ENCODE data around the gene TNPO2.
"Not testable (repeated sequence)": the region's sequence is repeated elsewhere in the genome, so short reads cannot be mapped to it uniquely, and the experiment has no call there.

Gene TNPO2

DNA sequence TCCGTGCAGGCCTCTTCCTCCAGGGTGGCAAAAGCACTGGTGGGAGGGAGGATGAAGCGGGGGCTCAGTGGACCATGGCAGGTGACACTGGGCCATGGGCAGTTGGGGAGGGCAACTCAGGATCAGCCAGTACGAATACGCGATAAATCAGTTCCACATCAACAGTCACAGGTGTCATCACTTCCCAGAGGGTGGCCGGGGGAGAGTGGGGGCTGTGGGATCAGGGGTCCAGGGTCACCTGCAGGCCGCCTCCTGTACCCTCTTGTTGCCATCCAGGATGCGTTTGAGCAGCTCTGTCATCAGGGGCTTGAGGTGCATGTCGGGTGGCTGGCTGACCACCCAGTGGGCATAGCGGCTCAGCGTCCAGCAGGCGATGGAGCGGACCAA is 17.4 kb downstream of the TNPO2 start:
- TF ChIP-seq, protein P1, sequence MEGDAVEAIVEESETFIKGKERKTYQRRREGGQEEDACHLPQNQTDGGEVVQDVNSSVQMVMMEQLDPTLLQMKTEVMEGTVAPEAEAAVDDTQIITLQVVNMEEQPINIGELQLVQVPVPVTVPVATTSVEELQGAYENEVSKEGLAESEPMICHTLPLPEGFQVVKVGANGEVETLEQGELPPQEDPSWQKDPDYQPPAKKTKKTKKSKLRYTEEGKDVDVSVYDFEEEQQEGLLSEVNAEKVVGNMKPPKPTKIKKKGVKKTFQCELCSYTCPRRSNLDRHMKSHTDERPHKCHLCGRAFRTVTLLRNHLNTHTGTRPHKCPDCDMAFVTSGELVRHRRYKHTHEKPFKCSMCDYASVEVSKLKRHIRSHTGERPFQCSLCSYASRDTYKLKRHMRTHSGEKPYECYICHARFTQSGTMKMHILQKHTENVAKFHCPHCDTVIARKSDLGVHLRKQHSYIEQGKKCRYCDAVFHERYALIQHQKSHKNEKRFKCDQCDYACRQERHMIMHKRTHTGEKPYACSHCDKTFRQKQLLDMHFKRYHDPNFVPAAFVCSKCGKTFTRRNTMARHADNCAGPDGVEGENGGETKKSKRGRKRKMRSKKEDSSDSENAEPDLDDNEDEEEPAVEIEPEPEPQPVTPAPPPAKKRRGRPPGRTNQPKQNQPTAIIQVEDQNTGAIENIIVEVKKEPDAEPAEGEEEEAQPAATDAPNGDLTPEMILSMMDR (IDR thresholded peaks at IDR 0.05; ENCODE audit: control insufficient read depth, extremely low read depth, insufficient read depth) = no peak
- DNase-seq (ENCODE audit: low read depth) = no peak

DNA sequence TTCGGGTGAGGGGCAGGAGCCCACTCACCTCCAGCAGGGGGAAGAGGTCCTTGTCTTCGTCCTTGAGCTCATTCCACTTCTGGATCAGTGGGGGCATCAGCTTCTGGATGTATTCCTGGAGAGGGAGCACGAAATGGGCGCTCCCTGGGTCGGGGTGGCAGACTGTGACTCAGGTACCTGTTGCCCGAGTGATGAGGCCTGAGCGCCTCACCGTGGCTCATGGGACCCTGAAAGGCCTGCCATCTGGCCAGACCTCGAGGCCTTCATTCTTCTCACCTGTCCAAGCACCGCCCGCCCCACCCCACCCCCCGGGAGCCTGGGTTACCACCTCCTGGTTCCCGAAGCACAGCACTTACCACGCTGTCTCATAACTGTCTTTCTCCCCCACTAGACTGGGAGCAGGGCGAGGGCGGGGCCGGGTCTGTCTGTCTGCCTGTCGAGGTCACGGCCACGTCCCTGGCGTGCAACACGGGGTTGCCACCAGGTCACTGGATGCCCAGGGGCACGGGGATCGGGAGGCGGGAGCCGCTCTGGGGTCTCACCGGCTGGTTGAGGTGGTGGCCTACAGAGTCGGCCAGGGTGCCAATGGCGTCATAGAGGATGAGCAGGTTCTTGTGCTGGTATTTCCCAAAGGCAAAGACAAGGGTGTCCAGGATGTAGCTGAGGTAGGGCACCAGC is 17.9 kb downstream of the TNPO2 start:
- DNase-seq (ENCODE audit: low read depth) = no peak
- H3K4me3 ChIP-seq (ENCODE audit: low read depth, low read length) = no peak overlapping the region
- TF ChIP-seq, protein P1 (IDR thresholded peaks at IDR 0.05; ENCODE audit: control insufficient read depth, extremely low read depth, insufficient read depth) = no peak

More for the DNA sequence above, 17.4 kb downstream of the TNPO2 start:
- H3K4me3 ChIP-seq (ENCODE audit: low read depth, low read length) = no peak overlapping the region

- TF ChIP-seq, protein P1 (IDR thresholded peaks at IDR 0.05; ENCODE audit: control insufficient read depth, extremely low read depth, insufficient read depth) = no peak
- H3K4me3 ChIP-seq (ENCODE audit: low read depth, low read length) = no peak overlapping the region
- DNase-seq (ENCODE audit: low read depth) = no peak
Observed at GRCh38 chr19:12705169-12705568, 18.6 kb downstream of the TNPO2 start.

- DNase-seq (ENCODE audit: low read depth) = no peak
- TF ChIP-seq, protein P1 (IDR thresholded peaks at IDR 0.05; ENCODE audit: control insufficient read depth, extremely low read depth, insufficient read depth) = no peak
- no peak overlapping the region for H3K4me3 ChIP-seq (ENCODE audit: low read depth, low read length)
Observed at GRCh38 chr19:12703046-12703445, 20.7 kb downstream of the TNPO2 start.

- DNase-seq (ENCODE audit: low read depth) = no peak
- no peak overlapping the region for H3K4me3 ChIP-seq (ENCODE audit: low read depth, low read length)
- TF ChIP-seq, protein P1 (IDR thresholded peaks at IDR 0.05; ENCODE audit: control insufficient read depth, extremely low read depth, insufficient read depth) = no peak
Observed at GRCh38 chr19:12701596-12702282, 22.0 kb downstream of the TNPO2 start.

DNA sequence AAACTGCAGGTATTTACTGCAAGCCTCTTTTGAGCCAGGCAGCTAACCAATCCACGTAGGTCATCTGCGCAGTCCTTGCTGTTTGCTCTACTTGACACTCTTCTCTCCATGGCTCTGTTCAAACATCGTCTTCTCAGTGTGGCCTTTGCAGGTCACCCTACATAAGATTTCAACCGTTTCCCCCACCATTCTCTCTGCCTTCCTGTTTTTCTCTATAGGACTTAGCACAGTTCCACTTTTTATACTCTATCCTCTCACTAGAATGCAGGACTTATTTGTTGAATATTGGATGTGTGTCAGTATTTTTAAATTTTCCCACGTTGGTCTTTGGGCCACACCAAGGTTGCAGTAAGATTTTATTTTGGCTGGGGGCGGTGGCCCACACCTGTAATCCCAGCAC is 25.6 kb downstream of the TNPO2 start:
- TF ChIP-seq, protein P1 (IDR thresholded peaks at IDR 0.05; ENCODE audit: control insufficient read depth, extremely low read depth, insufficient read depth) = no peak

DNA sequence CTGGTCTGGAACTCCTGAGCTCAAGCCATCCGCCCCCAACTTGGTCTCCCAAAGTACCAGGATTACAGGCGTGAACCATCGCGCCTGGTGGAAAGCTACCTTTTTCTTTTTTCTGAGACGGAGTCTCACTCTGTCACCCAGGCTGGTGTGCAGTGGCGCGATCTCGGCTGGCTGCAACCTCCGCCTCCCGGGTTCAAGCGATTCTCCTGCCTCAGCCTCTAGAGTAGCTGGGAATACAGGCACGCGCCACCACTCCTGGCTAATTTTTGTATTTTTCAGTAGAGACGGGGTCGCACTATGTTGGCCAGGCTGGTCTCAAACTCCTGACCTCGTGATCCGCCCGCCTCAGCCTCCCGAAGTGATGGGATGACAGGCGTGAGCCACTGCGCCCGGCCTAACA is 26.3 kb downstream of the TNPO2 start:
- H3K4me3 ChIP-seq (ENCODE audit: low read depth, low read length) = peak overlapping the region; percentile 97
- DNase-seq (ENCODE audit: low read depth) = not testable (repeated sequence)

More for the DNA sequence above, 25.6 kb downstream of the TNPO2 start:
- DNase-seq (ENCODE audit: low read depth) = no peak
- H3K4me3 ChIP-seq (ENCODE audit: low read depth, low read length) = no peak overlapping the region

All from LNCaP clone FGC (cell line).